DMS53 (cell line): ENCODE data around the gene CDKN2B.

Experiments used
- DNase-seq: peaks from one replicate; lab custom pipeline; 2025; lab: John Stamatoyannopoulos, UW

CDKN2B gene

DNA sequence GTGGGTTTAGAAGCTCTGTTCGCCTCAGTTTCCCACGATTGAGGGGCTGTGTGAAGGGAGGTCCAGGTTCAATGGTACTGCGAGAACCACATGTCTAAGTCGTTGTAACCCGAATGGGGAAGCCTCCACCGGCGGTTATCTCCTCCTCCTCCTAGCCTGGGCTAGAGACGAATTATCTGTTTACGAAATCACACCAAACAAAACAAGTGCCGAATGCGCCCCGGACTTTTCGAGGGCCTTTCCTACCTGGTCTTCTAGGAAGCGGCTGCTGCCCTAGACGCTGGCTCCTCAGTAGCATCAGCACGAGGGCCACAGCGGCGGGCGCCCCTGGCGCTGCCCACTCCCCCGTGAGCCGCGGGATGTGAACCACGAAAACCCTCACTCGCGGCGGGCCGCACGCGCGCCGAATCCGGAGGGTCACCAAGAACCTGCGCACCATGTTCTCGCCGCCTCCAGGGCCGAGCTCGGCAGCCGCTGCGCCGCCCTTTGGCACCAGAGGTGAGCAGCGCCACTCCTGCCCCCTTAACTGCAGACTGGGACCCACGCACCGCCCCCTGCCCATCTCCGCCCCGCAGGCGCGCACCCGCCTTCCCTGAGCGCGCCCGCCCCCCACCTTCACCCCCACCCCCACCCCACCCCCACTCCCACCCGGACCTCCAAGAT, 15.1 kb downstream of the CDKN2B start, which contains the start of gene CDKN2A:
Gene CDKN2A (minus strand): TSS at position 500 of the 663 bp plus-strand sequence.
- DNase-seq, result peak; percentile 86

DNA sequence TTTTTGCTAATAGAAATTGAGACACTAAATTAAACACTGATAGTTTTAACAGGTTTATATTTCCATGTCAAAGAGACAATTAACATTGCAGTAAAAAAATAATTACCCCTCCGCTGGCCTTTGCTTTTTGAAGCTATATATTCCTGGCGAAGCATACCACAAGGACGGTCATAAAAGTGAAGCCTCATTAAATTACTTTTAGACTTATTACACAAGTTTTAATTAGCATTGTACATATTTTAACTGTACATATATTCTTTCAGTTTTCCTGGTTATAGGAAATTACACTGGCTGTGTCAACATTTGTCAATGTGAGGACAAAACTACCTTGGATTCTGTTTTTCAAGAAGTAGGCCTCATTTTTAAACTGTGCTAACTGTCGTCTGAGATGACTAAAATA, 16.1 kb downstream of the CDKN2B start:
- peak; percentile 23 for DNase-seq

DNA sequence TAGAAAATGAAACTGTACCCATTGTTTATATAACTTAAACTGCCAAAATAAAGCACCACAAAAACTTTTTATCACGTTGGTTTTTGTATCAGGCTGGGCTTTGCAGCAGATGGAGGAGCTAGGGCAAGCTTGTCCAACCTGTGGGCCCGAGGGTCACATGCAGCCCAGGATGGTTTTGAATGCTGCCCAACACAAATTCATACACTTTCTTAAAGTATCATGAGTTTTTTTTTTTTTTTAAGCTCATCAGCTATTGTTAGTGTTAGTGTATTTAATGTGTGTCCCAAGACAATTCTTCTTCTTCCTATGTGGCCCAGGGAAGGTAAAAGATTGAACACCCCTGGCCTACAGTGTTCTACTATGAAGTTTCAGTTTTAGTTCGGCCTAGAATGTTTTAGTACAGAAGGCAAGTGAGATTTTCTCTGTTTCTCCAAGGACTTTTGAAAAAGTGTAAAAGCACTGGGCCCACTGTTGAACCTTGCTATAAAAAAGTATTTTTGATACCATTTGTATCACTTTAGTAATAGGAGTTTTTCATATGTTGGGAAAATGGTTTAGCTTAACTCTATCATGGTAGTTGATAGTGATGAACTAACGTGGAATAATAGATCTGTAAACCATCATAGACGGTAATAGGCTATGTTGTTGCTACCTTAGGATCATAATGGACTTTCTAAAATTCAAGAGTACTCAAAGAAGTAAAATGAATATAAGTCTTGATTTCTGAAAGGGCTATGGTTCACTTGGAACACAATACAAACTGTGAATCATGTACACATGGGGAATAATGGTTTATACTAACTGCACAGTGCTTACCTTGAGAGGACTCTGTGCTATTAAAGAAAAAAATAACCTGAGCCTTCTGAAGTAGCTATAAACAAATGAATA, 17.8 kb downstream of the CDKN2B start:
- DNase-seq, result no peak

DNA sequence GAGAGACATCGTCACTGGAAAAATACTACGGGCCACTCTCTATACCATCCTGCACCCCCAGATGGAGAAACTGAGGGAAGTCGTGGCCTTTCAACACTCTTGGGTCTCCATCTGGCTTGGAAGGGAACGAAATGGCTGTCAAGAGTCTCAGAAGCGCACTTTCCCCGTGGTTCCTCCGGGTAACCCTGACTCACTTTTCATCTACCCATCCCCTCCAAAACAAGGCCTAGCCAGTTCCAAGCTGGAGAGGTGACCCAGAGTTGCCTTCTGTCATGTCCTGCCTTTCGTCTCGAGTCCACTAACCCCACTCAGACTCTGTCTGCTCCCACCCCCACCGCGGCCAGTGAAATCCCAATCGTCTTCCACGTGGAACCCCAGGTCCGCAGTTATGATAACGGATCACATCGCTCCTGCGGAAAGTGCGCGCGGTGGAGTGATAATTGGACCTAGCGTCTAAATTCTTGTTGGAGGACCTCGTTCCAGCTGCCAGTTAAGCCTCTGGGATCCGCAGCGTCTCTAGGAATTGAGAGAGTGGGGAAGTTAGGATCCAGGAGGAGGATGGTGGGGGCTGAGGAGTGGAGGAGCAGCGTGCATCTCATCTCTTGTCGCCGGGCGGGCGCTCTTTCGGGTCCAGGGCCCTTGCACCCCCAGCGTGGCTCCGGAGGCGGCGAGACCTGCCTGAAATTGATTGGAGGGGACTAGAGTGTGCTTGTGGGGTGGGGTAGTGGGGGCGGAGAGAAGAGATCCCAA, 19.5 kb downstream of the CDKN2B start:
- no peak for DNase-seq

GRCh38 chr9:21988056-21988990, 20.8 kb downstream of the CDKN2B start:
- no peak for DNase-seq

DNA sequence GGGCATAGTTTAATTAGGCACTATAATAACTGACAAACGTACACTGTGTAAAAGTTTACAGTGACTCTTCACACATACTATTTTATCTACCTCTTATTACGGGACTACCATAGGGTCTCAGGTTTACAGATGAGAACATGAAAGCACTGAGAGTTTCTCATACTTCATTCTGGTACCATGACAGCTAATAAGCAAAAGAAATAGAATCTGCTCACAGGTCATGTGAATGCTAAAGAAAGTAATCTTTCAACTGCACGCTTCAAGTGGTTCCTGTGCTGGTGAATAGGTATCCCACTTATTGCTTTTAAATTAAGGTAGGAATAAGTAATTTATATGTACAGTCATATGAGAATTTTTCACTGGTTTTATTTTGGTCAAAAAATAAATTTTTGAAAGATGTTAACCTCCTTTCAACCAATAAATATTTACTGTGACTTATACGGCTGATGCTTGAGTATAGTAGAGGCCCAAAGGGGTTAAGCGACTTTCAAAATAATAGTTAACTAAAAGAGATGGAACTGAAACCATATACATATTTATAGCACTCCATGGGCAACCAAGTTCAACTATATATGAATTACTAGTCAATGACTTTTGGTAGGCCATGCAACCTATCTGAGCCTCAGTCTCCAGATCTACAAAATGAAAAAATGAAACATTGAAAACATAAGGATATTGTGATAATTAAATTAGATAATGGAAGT, 23.0 kb downstream of the CDKN2B start:
- no peak for DNase-seq

DNA sequence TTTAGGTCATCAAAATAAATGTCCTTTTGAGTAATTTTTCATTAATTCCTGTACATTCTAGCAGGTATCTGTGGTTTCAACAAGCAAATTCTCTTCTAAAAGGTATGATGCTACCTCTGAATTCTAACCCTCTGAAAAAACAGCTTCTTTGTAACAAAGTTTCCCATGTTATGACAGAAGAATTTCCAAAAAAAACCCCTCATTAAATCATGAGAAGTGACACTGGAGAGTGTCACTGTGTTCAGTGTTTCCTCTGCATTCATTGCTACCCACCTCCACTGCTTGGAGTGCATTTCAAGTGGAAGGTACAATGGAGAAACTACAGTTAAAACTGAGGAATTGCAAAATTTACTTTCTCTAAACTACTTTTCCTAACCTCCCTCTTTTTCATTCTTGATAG, 25.0 kb downstream of the CDKN2B start:
- DNase-seq, result no peak

- DNase-seq, result no peak
These were observed 25.6 kb downstream of the CDKN2B start for GRCh38 chr9:21983561-21983935.

DNA sequence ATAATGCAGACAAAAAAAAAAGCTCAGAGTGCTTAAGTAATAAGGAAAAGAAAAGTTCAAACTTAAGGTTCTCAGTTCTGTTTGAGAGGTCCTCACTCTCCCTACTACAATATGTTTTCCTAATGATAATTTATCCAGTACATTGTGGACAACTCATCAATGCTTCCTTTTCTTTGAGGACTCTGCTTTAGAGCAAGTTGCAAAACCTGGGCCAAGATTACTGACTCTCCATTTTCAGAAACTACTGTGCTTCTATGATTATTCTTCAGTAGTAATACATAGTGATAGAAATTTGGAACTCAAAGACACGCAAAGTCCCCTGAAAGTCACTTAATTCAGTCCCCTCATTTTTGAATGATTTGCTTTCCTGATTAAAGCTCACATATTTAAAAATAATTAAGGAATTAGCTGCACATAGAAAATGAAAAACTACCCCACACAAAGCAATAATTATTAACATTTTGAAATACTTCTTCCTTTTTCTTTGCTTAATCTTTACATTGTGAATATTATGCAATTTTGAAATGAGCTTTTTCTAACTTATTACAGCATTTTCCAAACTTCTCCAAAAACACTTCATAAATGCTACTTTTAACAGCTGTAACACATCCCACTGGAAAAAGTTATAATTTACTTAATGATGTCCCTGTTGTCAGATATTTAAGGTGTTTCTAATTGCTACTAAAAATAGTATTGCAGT, 26.1 kb downstream of the CDKN2B start:
- no peak for DNase-seq

- DNase-seq, result no peak
These were observed 26.7 kb downstream of the CDKN2B start for GRCh38 chr9:21982391-21982790.

- no peak for DNase-seq
These were observed 32.7 kb downstream of the CDKN2B start for GRCh38 chr9:21976334-21976875.

DNA sequence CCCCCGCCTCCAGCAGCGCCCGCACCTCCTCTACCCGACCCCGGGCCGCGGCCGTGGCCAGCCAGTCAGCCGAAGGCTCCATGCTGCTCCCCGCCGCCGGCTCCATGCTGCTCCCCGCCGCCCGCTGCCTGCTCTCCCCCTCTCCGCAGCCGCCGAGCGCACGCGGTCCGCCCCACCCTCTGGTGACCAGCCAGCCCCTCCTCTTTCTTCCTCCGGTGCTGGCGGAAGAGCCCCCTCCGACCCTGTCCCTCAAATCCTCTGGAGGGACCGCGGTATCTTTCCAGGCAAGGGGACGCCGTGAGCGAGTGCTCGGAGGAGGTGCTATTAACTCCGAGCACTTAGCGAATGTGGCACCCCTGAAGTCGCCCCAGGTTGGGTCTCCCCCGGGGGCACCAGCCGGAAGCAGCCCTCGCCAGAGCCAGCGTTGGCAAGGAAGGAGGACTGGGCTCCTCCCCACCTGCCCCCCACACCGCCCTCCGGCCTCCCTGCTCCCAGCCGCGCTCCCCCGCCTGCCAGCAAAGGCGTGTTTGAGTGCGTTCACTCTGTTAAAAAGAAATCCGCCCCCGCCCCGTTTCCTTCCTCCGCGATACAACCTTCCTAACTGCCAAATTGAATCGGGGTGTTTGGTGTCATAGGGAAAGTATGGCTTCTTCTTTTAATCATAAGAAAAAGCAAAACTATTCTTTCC, 34.2 kb downstream of the CDKN2B start:
- peak; percentile 75 for DNase-seq

DNA sequence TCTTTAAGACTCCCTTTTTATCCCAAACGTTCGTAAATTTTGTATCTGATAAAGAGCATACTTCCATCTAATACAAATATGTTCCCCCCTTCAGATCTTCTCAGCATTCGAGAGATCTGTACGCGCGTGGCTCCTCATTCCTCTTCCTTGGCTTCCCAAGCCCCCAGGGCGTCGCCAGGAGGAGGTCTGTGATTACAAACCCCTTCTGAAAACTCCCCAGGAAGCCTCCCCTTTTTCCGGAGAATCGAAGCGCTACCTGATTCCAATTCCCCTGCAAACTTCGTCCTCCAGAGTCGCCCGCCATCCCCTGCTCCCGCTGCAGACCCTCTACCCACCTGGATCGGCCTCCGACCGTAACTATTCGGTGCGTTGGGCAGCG, 34.8 kb downstream of the CDKN2B start:
- DNase-seq, result peak; percentile 46

- no peak for DNase-seq
These were observed 36.7 kb downstream of the CDKN2B start for GRCh38 chr9:21972361-21972760.

DNA sequence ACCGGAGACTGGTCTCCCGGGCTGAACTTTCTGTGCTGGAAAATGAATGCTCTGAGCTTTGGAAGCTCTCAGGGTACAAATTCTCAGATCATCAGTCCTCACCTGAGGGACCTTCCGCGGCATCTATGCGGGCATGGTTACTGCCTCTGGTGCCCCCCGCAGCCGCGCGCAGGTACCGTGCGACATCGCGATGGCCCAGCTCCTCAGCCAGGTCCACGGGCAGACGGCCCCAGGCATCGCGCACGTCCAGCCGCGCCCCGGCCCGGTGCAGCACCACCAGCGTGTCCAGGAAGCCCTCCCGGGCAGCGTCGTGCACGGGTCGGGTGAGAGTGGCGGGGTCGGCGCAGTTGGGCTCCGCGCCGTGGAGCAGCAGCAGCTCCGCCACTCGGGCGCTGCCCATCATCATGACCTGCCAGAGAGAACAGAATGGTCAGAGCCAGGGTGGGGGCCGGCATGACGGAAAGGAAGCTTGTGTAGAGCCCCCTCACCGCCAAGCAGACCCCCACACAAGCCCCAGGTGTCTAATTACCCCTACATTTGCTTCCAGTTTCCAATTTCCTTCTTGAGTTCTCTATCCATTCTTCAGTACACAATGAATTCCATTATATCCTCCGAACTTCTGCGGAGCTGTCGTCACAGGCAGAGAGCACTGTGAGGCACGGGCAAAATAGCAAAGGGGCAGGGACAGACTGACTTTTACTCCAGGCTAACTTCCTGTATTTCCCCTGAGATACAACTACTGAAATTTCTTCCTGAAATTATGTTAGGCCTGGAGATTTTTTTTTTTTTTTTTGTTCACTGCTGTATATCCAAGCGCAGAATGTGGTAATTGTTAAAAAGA, 38.1 kb downstream of the CDKN2B start:
- DNase-seq, result no peak

DNA sequence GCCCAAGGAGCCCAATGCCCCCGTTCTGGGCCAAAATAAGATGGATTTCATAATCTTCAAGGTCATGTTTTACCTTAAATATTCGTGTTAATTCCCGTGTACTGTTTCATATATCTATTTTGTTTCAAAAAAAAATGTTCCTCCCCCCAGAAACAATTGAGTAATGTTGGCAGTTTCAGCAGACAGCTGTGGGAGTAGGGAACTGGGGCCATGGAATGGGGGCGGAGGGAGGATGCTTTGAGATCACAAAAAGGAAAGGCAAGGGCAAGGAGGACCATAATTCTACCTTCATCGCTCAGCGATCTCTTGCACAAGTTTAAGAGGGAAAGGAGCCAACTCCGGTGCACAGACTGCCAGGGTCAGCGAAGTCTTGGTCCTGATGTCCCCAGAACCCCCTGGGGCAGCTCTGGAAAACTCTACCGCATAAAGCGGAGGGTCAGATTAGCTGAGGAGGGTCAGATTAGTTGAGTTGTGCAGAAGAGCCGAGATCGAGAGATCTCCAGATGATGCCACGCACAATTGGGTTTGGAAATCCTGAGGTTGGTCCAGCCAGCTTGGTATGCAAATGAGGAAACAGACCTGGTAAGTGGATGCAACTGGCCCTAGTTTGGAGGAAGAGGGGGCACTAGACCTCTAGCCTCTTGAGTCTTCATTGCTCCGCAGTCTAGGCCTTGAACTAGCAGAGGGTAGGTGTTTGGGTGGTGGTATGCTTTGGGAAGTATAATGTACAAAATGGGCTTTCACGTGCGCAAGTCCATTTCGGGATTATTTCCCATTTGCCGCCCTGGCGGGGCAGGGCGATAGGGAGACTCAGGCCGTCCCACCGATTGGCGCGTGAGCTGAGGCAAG, 38.9 kb downstream of the CDKN2B start:
- DNase-seq, result no peak
